NB4 (cell line): ENCODE measurements around the gene IL22RA1.

Source experiments
- MYC ChIP-seq: IDR thresholded peaks from 2 replicates; pipeline ENCODE4 v1.6.1; 2011; ENCODE audit warnings: low read depth, low read length
- POLR2A ChIP-seq: IDR thresholded peaks from 2 replicates; pipeline ENCODE4 v1.6.1; 2011; ENCODE audit warnings: mild to moderate bottlenecking; ENCODE audit not compliant: insufficient read length; ENCODE audit errors: extremely low read depth
- TF ChIP-seq, protein P1 (sequence below): IDR thresholded peaks from one replicate; pipeline ENCODE4 v1.5.1; 2012; ENCODE audit warnings: low read depth, low read length
- TF ChIP-seq, protein P2 (sequence below): IDR thresholded peaks from 2 replicates; pipeline ENCODE4 v1.6.1; 2011; ENCODE audit warnings: low read depth, low read length

DNA sequence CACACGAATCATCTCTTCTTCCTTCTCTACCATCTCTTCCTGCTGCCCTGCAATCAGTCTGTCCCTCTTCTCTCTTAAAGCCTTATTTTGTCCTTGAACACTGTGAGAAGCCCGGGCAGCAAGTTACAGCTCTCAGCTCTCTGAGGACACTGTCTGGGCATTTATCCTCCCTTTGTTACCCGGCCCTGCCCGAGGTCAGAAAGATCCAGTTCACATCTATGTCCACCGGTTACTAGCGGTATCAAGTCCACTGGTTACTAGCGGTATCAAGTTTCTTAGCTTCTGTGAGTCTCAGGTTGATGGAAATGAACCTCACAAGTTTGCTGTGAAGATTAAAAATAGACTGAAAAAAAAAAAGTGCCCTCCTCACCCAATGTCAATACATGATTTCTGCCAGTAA lies 25.3 kb upstream of the IL22RA1 start:
- TF ChIP-seq, protein P1, sequence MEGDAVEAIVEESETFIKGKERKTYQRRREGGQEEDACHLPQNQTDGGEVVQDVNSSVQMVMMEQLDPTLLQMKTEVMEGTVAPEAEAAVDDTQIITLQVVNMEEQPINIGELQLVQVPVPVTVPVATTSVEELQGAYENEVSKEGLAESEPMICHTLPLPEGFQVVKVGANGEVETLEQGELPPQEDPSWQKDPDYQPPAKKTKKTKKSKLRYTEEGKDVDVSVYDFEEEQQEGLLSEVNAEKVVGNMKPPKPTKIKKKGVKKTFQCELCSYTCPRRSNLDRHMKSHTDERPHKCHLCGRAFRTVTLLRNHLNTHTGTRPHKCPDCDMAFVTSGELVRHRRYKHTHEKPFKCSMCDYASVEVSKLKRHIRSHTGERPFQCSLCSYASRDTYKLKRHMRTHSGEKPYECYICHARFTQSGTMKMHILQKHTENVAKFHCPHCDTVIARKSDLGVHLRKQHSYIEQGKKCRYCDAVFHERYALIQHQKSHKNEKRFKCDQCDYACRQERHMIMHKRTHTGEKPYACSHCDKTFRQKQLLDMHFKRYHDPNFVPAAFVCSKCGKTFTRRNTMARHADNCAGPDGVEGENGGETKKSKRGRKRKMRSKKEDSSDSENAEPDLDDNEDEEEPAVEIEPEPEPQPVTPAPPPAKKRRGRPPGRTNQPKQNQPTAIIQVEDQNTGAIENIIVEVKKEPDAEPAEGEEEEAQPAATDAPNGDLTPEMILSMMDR: no peak
- TF ChIP-seq POLR2A (no peak), MYC (no peak)
- TF ChIP-seq, protein P2, sequence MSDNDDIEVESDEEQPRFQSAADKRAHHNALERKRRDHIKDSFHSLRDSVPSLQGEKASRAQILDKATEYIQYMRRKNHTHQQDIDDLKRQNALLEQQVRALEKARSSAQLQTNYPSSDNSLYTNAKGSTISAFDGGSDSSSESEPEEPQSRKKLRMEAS: no peak
